GM12865 (cell line): ENCODE data around the gene EFTUD2.

Experiments used
- DNase-seq: peaks from one replicate; pipeline ENCODE4 v3.0.0; 2010; ENCODE audit warnings: low read depth
- H3K4me3 ChIP-seq: 2 replicates; pipeline ENCODE4 v1.5.1; 2011; ENCODE audit warnings: mild to moderate bottlenecking, low read depth, low read length, control low read depth
- CTCF ChIP-seq: IDR thresholded peaks from 2 replicates; pipeline ENCODE4 v1.5.1; 2011; ENCODE audit warnings: low read length, control low read depth, low read depth, inconsistent platforms; ENCODE audit not compliant: insufficient read depth; ENCODE audit errors: missing control alignments

Gene EFTUD2

GRCh38 chr17:44871556-44871955, 27.7 kb downstream of the EFTUD2 start:
- H3K4me3 ChIP-seq = no peak overlapping the region
- no peak for TF ChIP-seq CTCF
- no peak for DNase-seq

GRCh38 chr17:44867841-44868240, 31.4 kb downstream of the EFTUD2 start:
- no peak for TF ChIP-seq CTCF
- H3K4me3 ChIP-seq = no peak overlapping the region
- no peak for DNase-seq

- no peak for TF ChIP-seq CTCF
- DNase-seq = no peak
- H3K4me3 ChIP-seq = no peak overlapping the region
These were observed 33.3 kb downstream of the EFTUD2 start for GRCh38 chr17:44865931-44866330.

GRCh38 chr17:44865231-44865660, 34.0 kb downstream of the EFTUD2 start:
- peak; percentile 80 for DNase-seq
- H3K4me3 ChIP-seq = no peak overlapping the region
- peak; percentile 80 for TF ChIP-seq CTCF

GRCh38 chr17:44864831-44865230, 34.4 kb downstream of the EFTUD2 start:
- no peak for DNase-seq
- no peak for TF ChIP-seq CTCF
- no peak overlapping the region for H3K4me3 ChIP-seq

GRCh38 chr17:44863061-44863918, 36.0 kb downstream of the EFTUD2 start:
- no peak for DNase-seq
- no peak overlapping the region for H3K4me3 ChIP-seq
- TF ChIP-seq CTCF = no peak
